NT2/D1 (cell line): ENCODE results near the gene SERTAD1.

Experiments used
- SUZ12 ChIP-seq: IDR thresholded peaks from 2 replicates; pipeline ENCODE4 v1.6.1; 2011; ENCODE audit not compliant: insufficient read length, insufficient read depth; ENCODE audit errors: extremely low read depth
- YY1 ChIP-seq: IDR thresholded peaks from 2 replicates; pipeline ENCODE4 v1.6.1; 2011; ENCODE audit not compliant: insufficient read length, insufficient read depth
- ZNF274 ChIP-seq: IDR thresholded peaks from 2 replicates; pipeline ENCODE4 v1.6.1; 2011; ENCODE audit warnings: mild to moderate bottlenecking, low read depth, low read length

DNA sequence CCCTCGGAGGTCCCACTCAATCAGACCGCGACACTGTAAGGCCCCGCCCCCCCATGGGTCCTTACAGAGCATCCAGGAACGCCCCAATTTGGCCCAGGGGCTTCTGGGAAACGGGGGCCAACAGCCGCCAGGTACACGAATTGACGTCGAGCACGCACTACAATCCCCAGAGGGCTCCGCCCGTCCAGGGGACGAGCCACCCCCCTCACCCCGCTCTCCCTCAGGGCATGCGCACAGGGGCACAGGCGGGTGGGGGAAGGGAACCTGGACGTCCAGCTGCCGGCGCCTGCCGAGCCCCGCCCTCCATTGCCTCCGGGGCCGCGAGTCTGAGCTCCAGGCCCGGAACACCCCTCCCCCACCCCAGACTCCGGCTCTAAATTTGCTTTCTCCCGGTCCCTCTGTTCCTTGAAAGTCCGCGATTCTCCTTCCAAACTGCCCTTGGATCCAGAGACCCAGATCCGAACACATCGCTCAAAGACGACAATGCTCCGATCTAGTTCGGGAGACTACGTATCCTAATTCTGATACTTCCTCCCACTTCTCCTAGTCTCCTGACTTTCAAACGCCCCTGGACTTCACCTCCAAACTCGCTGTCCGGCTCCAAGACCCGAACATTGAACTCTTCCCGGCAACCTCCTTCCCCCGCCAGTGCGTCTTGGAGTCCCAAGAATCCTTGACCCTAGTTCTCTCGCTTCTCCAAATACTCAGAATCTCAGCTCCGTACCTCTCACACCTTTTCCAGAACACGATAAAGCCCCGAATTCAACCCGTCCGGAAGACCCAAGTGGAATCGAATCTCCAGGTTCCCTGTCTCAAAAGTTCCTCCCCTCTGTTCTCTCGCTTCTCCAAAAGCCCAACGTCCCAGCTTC, 17.6 kb upstream of the SERTAD1 start:
- TF ChIP-seq YY1 (no peak), ZNF274 (no peak), SUZ12 (no peak)
